ENCODE results near the gene CRYBG3.

Gene CRYBG3

DNA sequence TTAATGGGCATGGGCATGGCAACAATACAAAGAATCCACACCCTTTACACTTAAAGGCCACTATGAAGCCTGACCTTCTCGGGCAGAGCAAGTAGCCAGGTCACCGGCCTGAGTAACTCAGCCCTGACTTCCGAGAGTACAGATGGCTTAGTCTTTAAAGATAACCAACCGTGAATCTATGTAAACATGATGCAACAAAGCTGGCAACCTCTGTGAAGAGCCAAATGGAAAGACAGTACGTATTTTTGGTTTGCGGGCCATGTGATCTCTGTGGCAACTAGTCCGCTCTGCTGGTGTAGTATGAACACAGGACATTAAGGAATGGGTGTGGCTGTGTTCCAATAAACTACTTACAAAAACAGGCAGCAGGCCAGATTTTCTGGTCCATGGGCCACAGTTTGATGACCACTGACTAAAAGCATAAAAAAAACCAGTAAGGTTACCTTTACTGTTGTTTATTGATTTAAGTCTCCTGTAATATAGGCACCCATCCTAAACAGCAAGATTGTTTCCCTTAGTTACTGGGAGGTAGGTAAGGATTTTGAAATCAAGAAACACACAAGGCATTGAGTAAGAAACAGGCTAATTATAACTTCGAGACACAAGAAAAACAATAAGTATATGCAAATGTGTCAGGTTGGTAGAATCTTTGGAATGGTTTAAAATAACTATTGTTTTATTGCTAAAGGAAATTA is 136.0 kb downstream of the CRYBG3 start:
- TF ChIP-seq, protein P1, sequence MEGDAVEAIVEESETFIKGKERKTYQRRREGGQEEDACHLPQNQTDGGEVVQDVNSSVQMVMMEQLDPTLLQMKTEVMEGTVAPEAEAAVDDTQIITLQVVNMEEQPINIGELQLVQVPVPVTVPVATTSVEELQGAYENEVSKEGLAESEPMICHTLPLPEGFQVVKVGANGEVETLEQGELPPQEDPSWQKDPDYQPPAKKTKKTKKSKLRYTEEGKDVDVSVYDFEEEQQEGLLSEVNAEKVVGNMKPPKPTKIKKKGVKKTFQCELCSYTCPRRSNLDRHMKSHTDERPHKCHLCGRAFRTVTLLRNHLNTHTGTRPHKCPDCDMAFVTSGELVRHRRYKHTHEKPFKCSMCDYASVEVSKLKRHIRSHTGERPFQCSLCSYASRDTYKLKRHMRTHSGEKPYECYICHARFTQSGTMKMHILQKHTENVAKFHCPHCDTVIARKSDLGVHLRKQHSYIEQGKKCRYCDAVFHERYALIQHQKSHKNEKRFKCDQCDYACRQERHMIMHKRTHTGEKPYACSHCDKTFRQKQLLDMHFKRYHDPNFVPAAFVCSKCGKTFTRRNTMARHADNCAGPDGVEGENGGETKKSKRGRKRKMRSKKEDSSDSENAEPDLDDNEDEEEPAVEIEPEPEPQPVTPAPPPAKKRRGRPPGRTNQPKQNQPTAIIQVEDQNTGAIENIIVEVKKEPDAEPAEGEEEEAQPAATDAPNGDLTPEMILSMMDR (IDR thresholded peaks at IDR 0.05; ENCODE audit: low read depth, low read length): no peak
- no peak for TF ChIP-seq MYC (IDR thresholded peaks at IDR 0.05; ENCODE audit: low read depth, low read length)
- no peak for TF ChIP-seq POLR2A (IDR thresholded peaks at IDR 0.05; ENCODE audit: extremely low read depth, insufficient read length)
- no peak for TF ChIP-seq MAX (IDR thresholded peaks at IDR 0.05; ENCODE audit: low read depth, low read length)
- no peak for DNase-seq (ENCODE audit: low read depth)
- no peak overlapping the region for H3K4me3 ChIP-seq (ENCODE audit: low read depth, low read length)

DNA sequence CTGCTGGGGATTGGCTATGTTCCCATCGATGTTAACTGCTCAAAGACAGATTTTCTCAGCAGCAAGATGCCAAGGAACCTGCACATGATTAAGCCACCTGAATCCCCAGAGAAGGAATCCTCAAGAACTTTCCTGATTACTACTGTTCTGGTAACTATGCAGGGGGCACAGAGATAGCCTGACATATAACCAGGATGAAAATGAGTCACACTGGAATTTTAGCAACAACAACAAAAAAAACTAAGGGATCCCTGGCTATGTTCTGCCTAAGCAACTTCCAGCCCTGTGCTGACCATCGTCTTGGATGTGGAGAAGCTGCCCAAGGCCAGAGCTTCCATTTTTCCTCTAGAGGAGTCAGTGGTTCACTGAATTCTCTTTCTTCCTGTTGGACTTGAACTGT is 136.6 kb downstream of the CRYBG3 start:
- DNase-seq (ENCODE audit: low read depth): no peak
- no peak overlapping the region for H3K4me3 ChIP-seq (ENCODE audit: low read depth, low read length)
- TF ChIP-seq MAX (IDR thresholded peaks at IDR 0.05; ENCODE audit: low read depth, low read length) (no peak), POLR2A (IDR thresholded peaks at IDR 0.05; ENCODE audit: extremely low read depth, insufficient read length) (no peak), MYC (IDR thresholded peaks at IDR 0.05; ENCODE audit: low read depth, low read length) (no peak)
- TF ChIP-seq, protein P1 (IDR thresholded peaks at IDR 0.05; ENCODE audit: low read depth, low read length): no peak

- TF ChIP-seq MYC (IDR thresholded peaks at IDR 0.05; ENCODE audit: low read depth, low read length) (no peak), MAX (IDR thresholded peaks at IDR 0.05; ENCODE audit: low read depth, low read length) (no peak), POLR2A (IDR thresholded peaks at IDR 0.05; ENCODE audit: extremely low read depth, insufficient read length) (no peak)
- TF ChIP-seq, protein P1 (IDR thresholded peaks at IDR 0.05; ENCODE audit: low read depth, low read length): no peak
- no peak overlapping the region for H3K4me3 ChIP-seq (ENCODE audit: low read depth, low read length)
Measured at GRCh38 chr3:97958796-97959195, 137.0 kb downstream of the CRYBG3 start.

DNA sequence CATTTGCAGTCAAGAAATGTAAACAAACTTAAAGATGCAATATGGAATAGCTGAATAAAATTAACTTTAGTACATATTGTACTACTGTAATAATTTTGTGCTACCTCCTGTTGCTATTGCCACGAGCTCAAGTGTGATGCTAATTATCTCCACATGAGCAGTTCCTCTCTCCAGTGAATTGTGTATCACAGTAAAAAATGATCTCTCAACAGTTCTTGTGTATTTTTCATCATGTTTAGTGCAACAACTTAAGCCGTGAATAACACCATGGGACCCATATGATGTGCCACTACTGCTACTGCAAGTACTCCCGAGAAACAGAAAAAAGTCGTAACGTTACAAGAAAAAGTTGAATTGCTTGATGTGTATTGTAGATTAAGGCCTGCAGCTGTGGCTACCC is 138.1 kb downstream of the CRYBG3 start:
- TF ChIP-seq MYC (IDR thresholded peaks at IDR 0.05; ENCODE audit: low read depth, low read length) (no peak), MAX (IDR thresholded peaks at IDR 0.05; ENCODE audit: low read depth, low read length) (no peak), POLR2A (IDR thresholded peaks at IDR 0.05; ENCODE audit: extremely low read depth, insufficient read length) (no peak)
- TF ChIP-seq, protein P1 (IDR thresholded peaks at IDR 0.05; ENCODE audit: low read depth, low read length): no peak
- DNase-seq (ENCODE audit: low read depth): no peak

More at GRCh38 chr3:97958796-97959195, 137.0 kb downstream of the CRYBG3 start:
- peak; percentile 79 for DNase-seq (ENCODE audit: low read depth)

DNA sequence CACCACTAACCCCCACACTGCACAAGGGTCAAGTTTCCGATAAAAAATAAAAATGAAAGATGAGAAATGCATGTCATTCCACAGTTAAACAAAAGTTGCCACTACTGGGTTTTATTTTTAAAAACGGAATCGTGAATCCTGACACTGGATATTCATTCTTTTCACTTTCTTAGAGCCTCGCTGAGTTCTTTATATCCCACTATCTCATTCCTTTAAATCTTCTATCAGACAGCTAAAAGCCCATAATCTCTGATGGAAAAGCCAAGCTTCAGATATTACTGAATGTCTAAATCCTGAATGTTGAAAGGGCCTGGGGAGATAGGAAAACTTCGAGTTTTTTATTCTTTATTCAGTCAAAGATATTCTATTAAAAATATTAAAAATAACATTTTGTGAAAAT is 138.7 kb downstream of the CRYBG3 start:
- no peak for DNase-seq (ENCODE audit: low read depth)
- TF ChIP-seq POLR2A (IDR thresholded peaks at IDR 0.05; ENCODE audit: extremely low read depth, insufficient read length) (no peak), MAX (IDR thresholded peaks at IDR 0.05; ENCODE audit: low read depth, low read length) (no peak), MYC (IDR thresholded peaks at IDR 0.05; ENCODE audit: low read depth, low read length) (no peak)
- TF ChIP-seq, protein P1 (IDR thresholded peaks at IDR 0.05; ENCODE audit: low read depth, low read length): no peak
- H3K4me3 ChIP-seq (ENCODE audit: low read depth, low read length): no peak overlapping the region

More for the DNA sequence above, 138.1 kb downstream of the CRYBG3 start:
- no peak overlapping the region for H3K4me3 ChIP-seq (ENCODE audit: low read depth, low read length)
